IMR-90 (cell line): ENCODE results near the gene MLXIPL.

Experiments
- BHLHE40 ChIP-seq: fragments of 150-350 bp; IDR thresholded peaks from 2 replicates; pipeline ENCODE4 v1.6.1; 2016; ENCODE audit warnings: mild to moderate bottlenecking, low read depth, low read length
- CEBPB ChIP-seq: IDR thresholded peaks from 2 replicates; pipeline ENCODE4 v1.6.1; 2012; ENCODE audit warnings: low read depth, low read length, improper control_type of control experiment
- CTCF ChIP-seq: conservative IDR thresholded peaks from 2 replicates; pipeline ENCODE4 v1.5.1; 2012; ENCODE audit warnings: mild to moderate bottlenecking, low read depth, low read length, improper control_type of control experiment
- FOS ChIP-seq: fragments of 150-350 bp; IDR thresholded peaks from 2 replicates; pipeline ENCODE4 v1.6.1; 2016; ENCODE audit warnings: low read depth, low read length
- MXI1 ChIP-seq: IDR thresholded peaks from 2 replicates; pipeline ENCODE4 v1.6.1; 2012; ENCODE audit warnings: low read depth, mild to moderate bottlenecking, low read length, moderate library complexity, borderline replicate concordance
- POLR2A ChIP-seq: IDR thresholded peaks from 2 replicates; pipeline ENCODE4 v1.6.1; 2012; ENCODE audit warnings: mild to moderate bottlenecking, low read depth, low read length
- RAD21 ChIP-seq: IDR thresholded peaks from 2 replicates; pipeline ENCODE4 v1.6.1; 2012; ENCODE audit warnings: low read length, improper control_type of control experiment
- RCOR1 ChIP-seq: IDR thresholded peaks from 2 replicates; pipeline ENCODE4 v1.6.1; 2012; ENCODE audit warnings: mild to moderate bottlenecking, low read length, improper control_type of control experiment; ENCODE audit not compliant: insufficient replicate concordance
- RFX5 ChIP-seq: IDR thresholded peaks from 2 replicates; pipeline ENCODE4 v1.8.0; 2012; ENCODE audit warnings: low read depth, mild to moderate bottlenecking, low read length, moderate library complexity
- SMC3 ChIP-seq: fragments of 150-350 bp; IDR thresholded peaks from 2 replicates; pipeline ENCODE4 v1.6.1; 2016; ENCODE audit warnings: low read depth, mild to moderate bottlenecking, antibody characterized with exemption, low read length, moderate library complexity
- TF ChIP-seq, protein P1 (sequence below): fragments of 150-350 bp; IDR thresholded peaks from 2 replicates; pipeline ENCODE4 v1.6.1; 2017; ENCODE audit warnings: mild to moderate bottlenecking, antibody characterized with exemption, low read length, low read depth

DNA sequence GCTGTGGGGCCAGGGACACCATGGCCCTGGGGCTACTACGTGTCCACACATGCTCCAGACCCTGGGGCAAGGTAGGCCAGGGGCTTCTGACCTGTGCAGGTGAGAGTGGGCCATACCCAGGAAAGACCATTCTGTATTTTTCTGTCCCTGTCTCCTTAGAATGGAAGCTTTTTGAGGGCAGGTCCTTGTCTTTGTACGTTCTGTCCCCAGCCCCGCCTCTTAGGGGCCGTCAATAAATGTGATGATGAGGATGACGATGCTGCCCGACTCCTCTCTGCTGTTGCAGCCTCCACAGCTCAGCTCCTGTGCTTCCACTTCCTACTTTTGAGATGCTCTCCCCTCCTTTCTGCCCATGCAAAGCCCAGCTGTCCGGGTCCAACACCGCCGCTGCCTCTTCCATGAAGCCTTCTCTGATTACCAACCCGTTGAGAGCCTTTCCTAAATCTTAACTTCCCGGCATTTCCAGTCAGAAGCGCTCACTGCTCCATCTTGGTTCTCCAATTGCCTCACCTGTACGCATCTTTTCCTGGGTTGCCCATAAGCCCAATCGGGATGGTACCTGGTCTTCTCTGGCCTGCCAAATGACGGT is 47.6 kb upstream of the MLXIPL start:
- TF ChIP-seq CTCF (no peak), MXI1 (no peak), FOS (no peak), POLR2A (no peak), RAD21 (no peak), SMC3 (no peak), RFX5 (no peak), RCOR1 (no peak), CEBPB (no peak), BHLHE40 (no peak)
- TF ChIP-seq, protein P1, sequence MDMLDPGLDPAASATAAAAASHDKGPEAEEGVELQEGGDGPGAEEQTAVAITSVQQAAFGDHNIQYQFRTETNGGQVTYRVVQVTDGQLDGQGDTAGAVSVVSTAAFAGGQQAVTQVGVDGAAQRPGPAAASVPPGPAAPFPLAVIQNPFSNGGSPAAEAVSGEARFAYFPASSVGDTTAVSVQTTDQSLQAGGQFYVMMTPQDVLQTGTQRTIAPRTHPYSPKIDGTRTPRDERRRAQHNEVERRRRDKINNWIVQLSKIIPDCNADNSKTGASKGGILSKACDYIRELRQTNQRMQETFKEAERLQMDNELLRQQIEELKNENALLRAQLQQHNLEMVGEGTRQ: no peak
